Stimulated activated CD8-positive, alpha-beta memory T cell treated with anti-CD3 and anti-CD28 coated beads, Interleukin-4, amount 100 ng/mL, for 24 hours (primary cell): ENCODE data around the gene CEACAM19.
"Not testable (repeated sequence)": the region's sequence is repeated elsewhere in the genome, so short reads cannot be mapped to it uniquely, and the experiment has no call there.

Experiments
- DNase-seq: peaks from one replicate; pipeline ENCODE4 v3.0.0-alpha.2; 2020; ENCODE audit warnings: low read depth

The CEACAM19 gene

GRCh38 chr19:44675521-44675920 lies 4.2 kb downstream of the CEACAM19 start:
- no peak for DNase-seq

GRCh38 chr19:44677019-44677811 lies 5.9 kb downstream of the CEACAM19 start:
- DNase-seq = no peak

GRCh38 chr19:44680536-44680935 lies 9.3 kb downstream of the CEACAM19 start:
- DNase-seq = no peak

- no peak for DNase-seq
Observed at GRCh38 chr19:44681992-44682790, 10.9 kb downstream of the CEACAM19 start.

DNA sequence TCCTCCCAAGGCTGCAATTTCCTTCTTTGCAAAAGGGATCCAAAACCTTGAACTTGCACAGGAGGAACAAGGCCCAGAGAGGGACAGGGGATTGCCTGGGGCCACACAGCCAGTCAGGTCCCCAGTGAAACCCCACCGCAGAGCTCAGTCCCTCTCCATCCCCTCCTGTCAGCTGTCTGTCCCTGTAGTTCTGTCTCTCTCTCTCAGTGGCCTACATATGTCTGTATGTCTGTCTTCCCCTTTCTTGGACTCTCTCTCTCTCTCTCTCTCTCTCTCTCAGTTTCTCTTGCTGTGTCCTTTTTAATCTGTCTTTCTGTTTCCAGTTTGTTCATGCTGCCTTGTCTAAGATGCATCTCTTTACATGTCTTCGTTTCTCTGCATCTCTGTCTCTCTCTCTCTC lies 11.5 kb downstream of the CEACAM19 start:
- no peak for DNase-seq

DNA sequence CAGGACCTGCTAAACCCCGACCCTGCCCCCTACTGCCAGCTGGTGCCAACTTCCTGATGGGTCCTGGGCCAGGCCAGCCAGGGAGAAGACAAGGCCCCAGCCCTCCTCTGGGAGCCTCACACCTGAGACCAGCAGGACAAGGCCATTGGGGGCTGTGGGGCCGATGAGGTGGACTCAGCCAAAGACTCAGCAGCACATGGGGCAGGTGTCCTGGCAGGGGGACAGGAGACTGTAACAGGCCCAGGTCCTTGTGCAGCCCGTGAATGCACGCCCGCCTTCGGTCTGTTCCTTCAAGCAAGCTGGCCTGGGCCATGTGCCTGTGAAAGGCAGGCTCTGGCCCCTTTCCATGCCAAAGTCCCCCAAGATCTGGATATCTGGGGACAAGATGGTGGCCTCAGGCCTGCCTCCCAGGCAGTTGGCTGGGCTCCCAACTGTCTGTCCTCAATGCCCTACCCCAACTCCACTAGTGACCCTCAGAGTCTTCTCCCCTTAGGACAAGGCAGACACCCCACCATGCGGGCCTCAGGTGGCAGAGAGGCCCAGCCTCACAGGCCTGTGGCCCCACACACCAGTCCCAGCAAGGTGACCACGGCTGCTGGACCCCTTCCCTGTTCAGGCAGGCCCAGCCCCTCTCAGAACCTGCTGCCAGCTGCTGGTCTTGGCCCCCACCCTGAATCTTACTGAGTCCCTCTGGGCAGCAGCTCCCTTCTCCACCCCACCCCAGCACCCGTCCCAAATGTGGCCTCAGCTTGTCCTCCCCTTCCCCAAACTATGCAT lies 12.3 kb downstream of the CEACAM19 start:
- DNase-seq = no peak

- not testable (repeated sequence) for DNase-seq
Observed at GRCh38 chr19:44684396-44684795, 13.1 kb downstream of the CEACAM19 start.

GRCh38 chr19:44684892-44685863 lies 13.9 kb downstream of the CEACAM19 start:
- DNase-seq = no peak

GRCh38 chr19:44685877-44686276 lies 14.6 kb downstream of the CEACAM19 start:
- DNase-seq = no peak

DNA sequence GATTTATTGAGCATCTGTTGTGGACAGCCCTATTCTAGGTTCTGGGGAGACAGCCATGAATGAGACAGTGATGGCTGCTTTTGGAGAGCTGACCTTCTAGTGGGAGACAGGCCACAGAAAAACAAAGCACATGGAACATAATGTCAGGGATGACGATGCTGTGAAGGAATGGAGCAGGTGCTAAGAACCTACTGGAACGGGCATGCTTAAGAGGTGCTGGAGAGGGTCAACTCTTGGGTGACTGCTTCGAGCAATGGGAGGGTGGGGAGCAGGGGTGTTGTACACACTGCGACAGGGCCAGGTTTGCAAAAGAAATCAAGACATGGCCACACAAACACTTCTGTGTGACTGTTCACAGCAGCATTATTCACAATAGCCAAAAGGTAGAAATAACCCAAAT lies 15.6 kb downstream of the CEACAM19 start:
- DNase-seq = no peak

DNA sequence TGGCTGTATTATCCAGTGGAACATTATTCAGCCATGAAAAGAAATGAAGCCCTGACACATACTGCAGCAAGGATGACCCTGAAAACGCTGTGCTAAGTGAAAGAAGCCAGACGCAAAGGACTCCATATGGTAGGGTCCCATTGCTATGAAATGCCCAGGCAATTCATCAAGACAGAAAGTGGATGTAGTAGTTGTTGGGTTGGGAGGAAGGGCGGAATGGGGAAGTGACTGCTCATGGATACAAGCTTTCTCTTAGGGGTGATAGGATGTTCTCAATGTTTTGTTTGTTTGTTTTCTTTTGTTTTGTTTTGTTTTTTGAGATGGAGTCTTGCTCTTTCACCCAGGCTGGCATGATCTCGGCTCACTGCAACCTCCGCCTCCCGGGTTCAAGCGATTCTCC lies 16.6 kb downstream of the CEACAM19 start:
- DNase-seq = no peak

- DNase-seq = peak; percentile 73
Observed at GRCh38 chr19:44689290-44690130, 18.2 kb downstream of the CEACAM19 start.

- DNase-seq = no peak
Observed at GRCh38 chr19:44690131-44690440, 18.8 kb downstream of the CEACAM19 start.

- no peak for DNase-seq
Observed at GRCh38 chr19:44692379-44692721, 21.1 kb downstream of the CEACAM19 start.

DNA sequence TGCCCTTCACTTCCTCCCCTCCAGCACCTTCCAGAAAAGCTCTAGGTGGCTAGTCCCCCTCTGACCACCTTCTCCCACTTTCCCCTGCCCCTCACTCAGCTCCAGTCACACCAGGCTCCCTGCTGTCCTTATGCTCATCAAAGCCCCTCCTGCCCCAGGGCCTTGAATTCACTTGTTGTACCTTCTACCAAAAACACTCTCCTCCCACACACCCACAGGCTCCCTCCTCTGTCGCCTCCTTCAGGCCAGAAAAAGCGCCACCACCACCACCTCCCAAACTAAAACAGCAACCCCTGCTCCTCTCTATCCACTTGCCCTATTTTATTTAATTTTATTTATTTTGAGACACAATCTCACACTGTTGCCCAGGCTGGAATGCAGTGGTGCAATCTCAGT lies 22.9 kb downstream of the CEACAM19 start:
- no peak for DNase-seq

DNA sequence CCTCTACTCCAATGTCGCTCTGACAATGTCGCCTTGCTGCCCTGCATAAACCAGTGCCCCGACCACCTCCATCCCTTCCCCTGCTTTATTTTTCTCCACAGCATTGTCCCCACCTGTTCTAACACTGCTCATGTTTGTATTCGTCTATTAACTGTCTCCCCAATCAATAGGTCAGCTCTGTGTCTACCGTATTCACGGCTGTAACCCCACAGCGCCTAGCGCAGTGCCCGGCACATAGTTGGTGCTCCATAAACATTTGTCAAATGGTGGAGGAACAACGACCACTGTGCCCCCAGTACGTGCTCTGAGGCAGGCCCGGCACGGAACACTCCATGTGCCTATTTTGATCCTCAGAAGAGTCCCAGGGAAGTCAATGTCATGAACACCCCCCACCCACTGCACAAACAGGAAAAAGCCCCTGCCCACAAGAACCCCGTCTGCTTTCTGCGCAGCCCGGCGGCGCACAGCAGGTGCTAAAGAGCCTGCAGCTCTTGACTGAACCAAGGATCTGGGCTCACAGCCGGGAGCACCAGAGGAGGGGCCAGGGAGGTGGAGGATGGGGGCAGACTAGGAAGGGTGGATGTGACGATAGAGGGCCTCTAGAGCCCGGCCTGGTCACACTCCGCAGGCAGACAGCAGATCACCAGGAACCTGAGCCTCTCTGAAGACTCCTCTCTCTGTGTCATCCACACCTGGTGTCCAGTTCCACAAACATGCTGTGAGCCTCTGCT lies 25.8 kb downstream of the CEACAM19 start:
- DNase-seq = no peak

- DNase-seq = no peak
Observed at GRCh38 chr19:44697670-44698034, 26.4 kb downstream of the CEACAM19 start.

- no peak for DNase-seq
Observed at GRCh38 chr19:44698492-44699201, 27.4 kb downstream of the CEACAM19 start, which contains the start of gene CEACAM16. Gene CEACAM16 (plus strand): TSS chr19:44699151. CDS start chr19:44701457, 2,306 bp downstream.

DNA sequence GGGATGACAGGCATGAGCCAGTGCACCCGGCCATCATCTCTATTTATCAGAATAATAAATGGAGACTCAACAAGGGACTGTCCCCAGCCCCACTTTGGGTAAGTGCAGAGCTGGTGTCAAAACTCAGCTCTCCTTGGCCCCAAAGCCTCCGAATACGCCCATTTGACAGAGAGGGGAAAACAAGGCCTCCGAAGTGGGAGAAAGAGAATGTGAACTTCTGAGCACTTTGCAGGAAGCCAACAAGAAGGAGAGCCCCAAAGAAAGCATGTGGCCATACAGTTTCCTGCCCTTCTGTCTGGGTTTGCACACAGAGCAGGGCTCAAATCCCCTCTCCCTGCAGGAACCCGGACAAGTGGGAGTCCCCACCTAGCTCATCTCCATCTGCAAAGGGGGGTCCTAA lies 29.3 kb downstream of the CEACAM19 start:
- no peak for DNase-seq
